IPS-11a (cell line): Measurements from ENCODE around the gene KIF26A.

Source experiments
- H3K4me3 ChIP-seq: one replicate; pipeline ENCODE4 v1.5.1; 2013; ENCODE audit warnings: low read depth, low read length, control low read depth

KIF26A gene

GRCh38 chr14:104101086-104101621, 37.2 kb upstream of the KIF26A start:
- H3K4me3 ChIP-seq: no peak overlapping the region

- no peak overlapping the region for H3K4me3 ChIP-seq
These were observed 36.6 kb upstream of the KIF26A start for GRCh38 chr14:104101651-104102281.

- no peak overlapping the region for H3K4me3 ChIP-seq
These were observed 36.0 kb upstream of the KIF26A start for GRCh38 chr14:104102282-104102914.

- no peak overlapping the region for H3K4me3 ChIP-seq
These were observed 35.3 kb upstream of the KIF26A start for GRCh38 chr14:104103061-104103445.

- H3K4me3 ChIP-seq: no peak overlapping the region
These were observed 34.8 kb upstream of the KIF26A start for GRCh38 chr14:104103446-104104075.

GRCh38 chr14:104104076-104104901, 34.1 kb upstream of the KIF26A start:
- no peak overlapping the region for H3K4me3 ChIP-seq

- no peak overlapping the region for H3K4me3 ChIP-seq
These were observed 33.1 kb upstream of the KIF26A start for GRCh38 chr14:104105071-104105821.

- no peak overlapping the region for H3K4me3 ChIP-seq
These were observed 32.4 kb upstream of the KIF26A start for GRCh38 chr14:104105822-104106470.

- no peak overlapping the region for H3K4me3 ChIP-seq
These were observed 31.9 kb upstream of the KIF26A start for GRCh38 chr14:104106471-104106991.

GRCh38 chr14:104107101-104107581, 31.2 kb upstream of the KIF26A start:
- H3K4me3 ChIP-seq: no peak overlapping the region

- no peak overlapping the region for H3K4me3 ChIP-seq
These were observed 30.5 kb upstream of the KIF26A start for GRCh38 chr14:104107611-104108569.

- no peak overlapping the region for H3K4me3 ChIP-seq
These were observed 29.5 kb upstream of the KIF26A start for GRCh38 chr14:104108570-104109541.

- no peak overlapping the region for H3K4me3 ChIP-seq
These were observed 28.5 kb upstream of the KIF26A start for GRCh38 chr14:104109731-104110361.

- H3K4me3 ChIP-seq: no peak overlapping the region
These were observed 27.7 kb upstream of the KIF26A start for GRCh38 chr14:104110491-104111209.

GRCh38 chr14:104111301-104112112, 26.9 kb upstream of the KIF26A start:
- no peak overlapping the region for H3K4me3 ChIP-seq
